SK-N-SH (cell line): Measurements from ENCODE around the gene MTTP.

Source experiments
- CHD2 ChIP-seq: fragments of 150-350 bp; IDR thresholded peaks from 2 replicates; pipeline ENCODE4 v1.6.1; 2018; ENCODE audit warnings: low read length; ENCODE audit not compliant: partially characterized antibody
- POLR2AphosphoS5 ChIP-seq: IDR thresholded peaks from 2 replicates; pipeline ENCODE4 v1.6.1; 2012; ENCODE audit warnings: low read depth, low read length
- RCOR1 ChIP-seq: fragments of 150-350 bp; IDR thresholded peaks from 2 replicates; pipeline ENCODE4 v1.6.1; 2017; ENCODE audit warnings: antibody characterized with exemption, low read length
- RXRA ChIP-seq: IDR thresholded peaks from 2 replicates; pipeline ENCODE4 v1.4.0; 2012; ENCODE audit warnings: low read depth, mild to moderate bottlenecking, borderline replicate concordance
- TAF1 ChIP-seq: IDR thresholded peaks from 2 replicates; pipeline ENCODE4 v1.6.1; 2012; ENCODE audit warnings: low read depth, mild to moderate bottlenecking, low read length, moderate library complexity, borderline replicate concordance
- TCF12 ChIP-seq: IDR thresholded peaks from 2 replicates; pipeline ENCODE4 v1.4.0; 2012
- YY1 ChIP-seq: IDR thresholded peaks from 2 replicates; pipeline ENCODE4 v1.4.0; 2012; ENCODE audit warnings: low read depth, mild to moderate bottlenecking
- TF ChIP-seq, protein P1 (sequence below): fragments of 200-600 bp; sonication (generic); IDR thresholded peaks from 2 replicates; pipeline ENCODE4 v1.6.1; 2017; ENCODE audit warnings: antibody characterized with exemption, mild to moderate bottlenecking, moderate library complexity
- TF ChIP-seq, protein P2 (sequence below): IDR thresholded peaks from 2 replicates; pipeline ENCODE4 v1.4.0; 2012; ENCODE audit warnings: low read depth, borderline replicate concordance

- TF ChIP-seq POLR2AphosphoS5 (no peak), RCOR1 (no peak), TCF12 (no peak), RXRA (no peak), CHD2 (no peak), YY1 (no peak), TAF1 (no peak)
- TF ChIP-seq, protein P1, sequence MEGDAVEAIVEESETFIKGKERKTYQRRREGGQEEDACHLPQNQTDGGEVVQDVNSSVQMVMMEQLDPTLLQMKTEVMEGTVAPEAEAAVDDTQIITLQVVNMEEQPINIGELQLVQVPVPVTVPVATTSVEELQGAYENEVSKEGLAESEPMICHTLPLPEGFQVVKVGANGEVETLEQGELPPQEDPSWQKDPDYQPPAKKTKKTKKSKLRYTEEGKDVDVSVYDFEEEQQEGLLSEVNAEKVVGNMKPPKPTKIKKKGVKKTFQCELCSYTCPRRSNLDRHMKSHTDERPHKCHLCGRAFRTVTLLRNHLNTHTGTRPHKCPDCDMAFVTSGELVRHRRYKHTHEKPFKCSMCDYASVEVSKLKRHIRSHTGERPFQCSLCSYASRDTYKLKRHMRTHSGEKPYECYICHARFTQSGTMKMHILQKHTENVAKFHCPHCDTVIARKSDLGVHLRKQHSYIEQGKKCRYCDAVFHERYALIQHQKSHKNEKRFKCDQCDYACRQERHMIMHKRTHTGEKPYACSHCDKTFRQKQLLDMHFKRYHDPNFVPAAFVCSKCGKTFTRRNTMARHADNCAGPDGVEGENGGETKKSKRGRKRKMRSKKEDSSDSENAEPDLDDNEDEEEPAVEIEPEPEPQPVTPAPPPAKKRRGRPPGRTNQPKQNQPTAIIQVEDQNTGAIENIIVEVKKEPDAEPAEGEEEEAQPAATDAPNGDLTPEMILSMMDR, result no peak
- TF ChIP-seq, protein P2, sequence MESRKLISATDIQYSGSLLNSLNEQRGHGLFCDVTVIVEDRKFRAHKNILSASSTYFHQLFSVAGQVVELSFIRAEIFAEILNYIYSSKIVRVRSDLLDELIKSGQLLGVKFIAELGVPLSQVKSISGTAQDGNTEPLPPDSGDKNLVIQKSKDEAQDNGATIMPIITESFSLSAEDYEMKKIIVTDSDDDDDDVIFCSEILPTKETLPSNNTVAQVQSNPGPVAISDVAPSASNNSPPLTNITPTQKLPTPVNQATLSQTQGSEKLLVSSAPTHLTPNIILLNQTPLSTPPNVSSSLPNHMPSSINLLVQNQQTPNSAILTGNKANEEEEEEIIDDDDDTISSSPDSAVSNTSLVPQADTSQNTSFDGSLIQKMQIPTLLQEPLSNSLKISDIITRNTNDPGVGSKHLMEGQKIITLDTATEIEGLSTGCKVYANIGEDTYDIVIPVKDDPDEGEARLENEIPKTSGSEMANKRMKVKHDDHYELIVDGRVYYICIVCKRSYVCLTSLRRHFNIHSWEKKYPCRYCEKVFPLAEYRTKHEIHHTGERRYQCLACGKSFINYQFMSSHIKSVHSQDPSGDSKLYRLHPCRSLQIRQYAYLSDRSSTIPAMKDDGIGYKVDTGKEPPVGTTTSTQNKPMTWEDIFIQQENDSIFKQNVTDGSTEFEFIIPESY, result no peak
Measured at GRCh38 chr4:99608417-99608816, 33.8 kb downstream of the MTTP start.
